SW 1271 (cell line): ENCODE measurements around the gene UBA6.
A peak's percentile ranks its signal among the peaks of the same experiment; 100 is the strongest.
"Not testable (repeated sequence)": the region's sequence is repeated elsewhere in the genome, so short reads cannot be mapped to it uniquely, and the experiment has no call there.

Source experiments
- DNase-seq, 2 experiments: peaks; one replicate each; lab custom pipeline; 2025; lab: John Stamatoyannopoulos, UW

Gene UBA6

GRCh38 chr4:67700738-67701516, at the start of gene UBA6:
UBA6 (minus strand) TSS chr4:67701155; CDS start chr4:67701119, 36 bp downstream.
- peak; percentile 70 to 89 for DNase-seq

- DNase-seq, result no peak
Observed at GRCh38 chr4:67750691-67751090, 49.7 kb upstream of the UBA6 start.

GRCh38 chr4:67749286-67749685, 48.3 kb upstream of the UBA6 start:
- no peak for DNase-seq

- peak in 1 of 2 experiments; percentile 33 for DNase-seq
Observed at GRCh38 chr4:67746797-67747495, 46.0 kb upstream of the UBA6 start.

GRCh38 chr4:67744561-67745283, 43.8 kb upstream of the UBA6 start:
- DNase-seq, result no peak

- no peak for DNase-seq
Observed at GRCh38 chr4:67743194-67743593, 42.2 kb upstream of the UBA6 start.

GRCh38 chr4:67736262-67736661, 35.3 kb upstream of the UBA6 start:
- no peak for DNase-seq

- no peak for DNase-seq
Observed at GRCh38 chr4:67735325-67735724, 34.4 kb upstream of the UBA6 start.

- not testable (repeated sequence) for DNase-seq
Observed at GRCh38 chr4:67730511-67730910, 29.6 kb upstream of the UBA6 start.

GRCh38 chr4:67727124-67727850, 26.3 kb upstream of the UBA6 start:
- DNase-seq, result no peak

GRCh38 chr4:67725981-67726380, 25.0 kb upstream of the UBA6 start:
- no peak for DNase-seq

GRCh38 chr4:67725132-67725531, 24.2 kb upstream of the UBA6 start:
- no peak for DNase-seq

GRCh38 chr4:67723949-67724348, 23.0 kb upstream of the UBA6 start:
- no peak for DNase-seq

- no peak for DNase-seq
Observed at GRCh38 chr4:67723341-67723740, 22.4 kb upstream of the UBA6 start.

GRCh38 chr4:67721770-67722597, 21.0 kb upstream of the UBA6 start:
- DNase-seq, result peak; percentile 40 to 44

- DNase-seq, result no peak
Observed at GRCh38 chr4:67721315-67721769, 20.4 kb upstream of the UBA6 start.

GRCh38 chr4:67719953-67720617, 19.1 kb upstream of the UBA6 start:
- DNase-seq, result no peak

GRCh38 chr4:67718848-67719247, 17.9 kb upstream of the UBA6 start:
- no peak for DNase-seq

- no peak for DNase-seq
Observed at GRCh38 chr4:67717586-67717985, 16.6 kb upstream of the UBA6 start.

- DNase-seq, result no peak
Observed at GRCh38 chr4:67714955-67715354, 14.0 kb upstream of the UBA6 start.

- DNase-seq, result no peak
Observed at GRCh38 chr4:67714248-67714583, 13.3 kb upstream of the UBA6 start.
